Measurements from ENCODE around the gene ESYT3. TPM values are rescaled to one million over a fixed set of nuclear protein-coding genes. Genes with fewer than 3 reads are reported as not detected.
"Not testable (repeated sequence)": the region's sequence is repeated elsewhere in the genome, so short reads cannot be mapped to it uniquely, and the experiment has no call there.

The ESYT3 gene
- total RNA-seq, 2 donors from 2014 or later: 0.40 TPM; not detected in 1

GRCh38 chr3:138399766-138400165 lies 34.6 kb upstream of the ESYT3 start:
- peaks cover 5% of the 10 kb centered on the region for H3K4me1 Mint-ChIP-seq
- ATAC-seq: no peak
- H3K4me3 Mint-ChIP-seq: no peak overlapping the region
- H3K27ac Mint-ChIP-seq: no peak overlapping the region
- peaks cover 38% of the 10 kb centered on the region for H3K27me3 Mint-ChIP-seq
- no peak for DNase-seq
- H3K9me3 ChIP-seq (ENCODE audit: control insufficient read depth, low read length, poor library complexity, severe bottlenecking): no peaks in the 10 kb centered on the region
- H3K36me3 Mint-ChIP-seq (ENCODE audit: low read depth): no peaks in the 10 kb centered on the region

DNA sequence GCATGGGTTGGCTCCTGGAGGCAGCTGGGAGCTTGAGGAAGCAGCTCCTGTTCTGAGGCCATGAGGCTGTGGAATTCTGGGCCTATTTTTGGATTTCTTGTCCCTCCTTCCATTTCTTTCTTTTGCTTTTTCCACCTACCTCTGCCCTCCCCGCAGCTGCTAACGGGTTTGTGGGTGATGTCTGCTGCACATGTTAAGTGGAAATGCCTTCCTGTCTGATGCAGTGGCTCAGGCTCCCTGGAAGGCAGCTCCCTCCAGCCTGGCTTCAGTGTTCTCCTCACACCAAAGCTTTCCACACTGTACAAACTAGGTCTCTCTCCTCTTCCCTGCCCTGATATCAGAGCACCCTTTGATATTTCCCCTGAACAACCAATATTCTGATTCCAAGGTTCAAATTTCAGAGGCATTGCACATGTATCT lies 33.8 kb upstream of the ESYT3 start:
- no peaks in the 10 kb centered on the region for H3K9me3 ChIP-seq (ENCODE audit: control insufficient read depth, low read length, poor library complexity, severe bottlenecking)
- H3K27me3 Mint-ChIP-seq: peaks cover 38% of the 10 kb centered on the region
- DNase-seq (no peak), ATAC-seq (no peak)
- no peak overlapping the region for H3K4me3 Mint-ChIP-seq
- peaks cover 5% of the 10 kb centered on the region for H3K4me1 Mint-ChIP-seq
- peaks cover 2% of the 10 kb centered on the region for H3K36me3 Mint-ChIP-seq (ENCODE audit: low read depth)
- H3K27ac Mint-ChIP-seq: no peak overlapping the region

DNA sequence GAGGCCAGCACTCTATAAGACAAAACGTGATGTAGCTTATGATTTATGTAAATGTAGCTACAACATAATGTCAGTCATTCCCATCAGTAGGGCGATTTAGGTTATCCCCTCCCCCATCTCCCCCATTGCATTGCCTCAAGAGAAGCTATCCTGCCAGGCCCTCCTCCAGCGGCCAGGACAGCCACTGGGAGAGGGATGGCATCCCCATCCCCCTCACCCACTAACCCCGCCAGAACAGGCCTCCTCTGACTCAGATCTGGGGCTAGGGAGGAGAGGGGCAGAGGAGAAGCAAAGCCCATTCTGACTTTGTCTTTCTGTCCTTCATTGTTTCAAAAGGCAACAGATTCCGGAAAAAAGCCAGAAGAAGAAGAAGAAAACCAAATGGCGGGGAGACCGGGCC lies 32.6 kb upstream of the ESYT3 start:
- H3K4me3 Mint-ChIP-seq: no peak overlapping the region
- H3K27me3 Mint-ChIP-seq: peaks cover 38% of the 10 kb centered on the region
- DNase-seq (no peak), ATAC-seq (no peak)
- H3K27ac Mint-ChIP-seq: no peak overlapping the region
- peaks cover 5% of the 10 kb centered on the region for H3K4me1 Mint-ChIP-seq
- peaks cover 2% of the 10 kb centered on the region for H3K36me3 Mint-ChIP-seq (ENCODE audit: low read depth)
- H3K9me3 ChIP-seq (ENCODE audit: control insufficient read depth, low read length, poor library complexity, severe bottlenecking): no peaks in the 10 kb centered on the region

DNA sequence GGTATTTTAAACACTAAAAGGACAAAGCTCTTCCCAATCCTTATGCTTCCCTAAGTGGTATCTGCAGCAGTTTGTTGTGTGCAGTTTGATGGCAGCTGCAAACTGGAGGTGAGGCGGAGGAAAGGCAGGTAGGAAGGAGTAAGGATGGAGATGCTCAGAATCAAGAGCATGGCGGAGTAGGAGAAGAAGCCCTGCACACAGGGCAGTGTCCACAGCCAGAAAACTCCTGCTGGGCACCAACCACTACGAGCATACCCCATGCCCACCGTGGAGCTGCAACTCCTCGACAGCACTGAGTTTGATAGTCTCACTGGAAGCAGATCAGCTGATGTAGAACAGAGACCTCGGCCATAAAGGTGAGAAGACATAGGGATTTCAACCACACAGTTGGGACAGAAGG lies 30.3 kb upstream of the ESYT3 start:
- H3K4me1 Mint-ChIP-seq: peaks cover 5% of the 10 kb centered on the region
- DNase-seq (no peak), ATAC-seq (no peak)
- no peak overlapping the region for H3K4me3 Mint-ChIP-seq
- no peak overlapping the region for H3K27ac Mint-ChIP-seq
- peaks cover 4% of the 10 kb centered on the region for H3K36me3 Mint-ChIP-seq (ENCODE audit: low read depth)
- peaks cover 51% of the 10 kb centered on the region for H3K27me3 Mint-ChIP-seq
- no peaks in the 10 kb centered on the region for H3K9me3 ChIP-seq (ENCODE audit: control insufficient read depth, low read length, poor library complexity, severe bottlenecking)

GRCh38 chr3:138405001-138405400 lies 29.4 kb upstream of the ESYT3 start:
- Mint-ChIP-seq H3K4me1 (peaks cover 5% of the 10 kb centered on the region), H3K27me3 (peaks cover 48% of the 10 kb centered on the region), H3K27ac (no peak overlapping the region), H3K4me3 (no peak overlapping the region), H3K36me3 (ENCODE audit: low read depth) (peaks cover 4% of the 10 kb centered on the region)
- no peaks in the 10 kb centered on the region for H3K9me3 ChIP-seq (ENCODE audit: control insufficient read depth, low read length, poor library complexity, severe bottlenecking)
- no peak for DNase-seq
- ATAC-seq: no peak

DNA sequence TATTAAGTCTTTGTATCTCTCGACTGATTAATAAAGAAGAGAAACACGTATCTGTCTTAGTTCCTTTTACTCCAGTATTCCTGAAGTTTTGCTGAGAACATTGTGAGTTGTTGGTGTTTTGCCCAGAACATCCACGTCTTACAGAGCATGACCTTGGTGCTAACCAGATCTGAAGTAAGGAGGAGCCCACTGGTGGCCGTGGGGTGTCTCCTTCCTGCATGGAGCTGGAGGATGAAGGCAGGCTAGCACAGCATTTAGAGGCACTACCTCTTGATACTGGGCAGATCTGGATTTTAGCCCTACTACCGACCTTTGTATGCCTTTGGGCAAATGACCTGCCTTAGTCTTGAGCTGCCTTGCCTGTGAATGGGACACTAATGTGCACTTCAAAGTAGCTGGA lies 28.9 kb upstream of the ESYT3 start:
- H3K27me3 Mint-ChIP-seq: peaks cover 52% of the 10 kb centered on the region
- no peak overlapping the region for H3K4me3 Mint-ChIP-seq
- H3K9me3 ChIP-seq (ENCODE audit: control insufficient read depth, low read length, poor library complexity, severe bottlenecking): no peaks in the 10 kb centered on the region
- ATAC-seq (no peak), DNase-seq (no peak)
- H3K36me3 Mint-ChIP-seq (ENCODE audit: low read depth): peaks cover 4% of the 10 kb centered on the region
- peaks cover 5% of the 10 kb centered on the region for H3K4me1 Mint-ChIP-seq
- H3K27ac Mint-ChIP-seq: no peak overlapping the region

- no peak overlapping the region for H3K4me3 Mint-ChIP-seq
These were observed 27.8 kb upstream of the ESYT3 start for GRCh38 chr3:138406606-138407005.

DNA sequence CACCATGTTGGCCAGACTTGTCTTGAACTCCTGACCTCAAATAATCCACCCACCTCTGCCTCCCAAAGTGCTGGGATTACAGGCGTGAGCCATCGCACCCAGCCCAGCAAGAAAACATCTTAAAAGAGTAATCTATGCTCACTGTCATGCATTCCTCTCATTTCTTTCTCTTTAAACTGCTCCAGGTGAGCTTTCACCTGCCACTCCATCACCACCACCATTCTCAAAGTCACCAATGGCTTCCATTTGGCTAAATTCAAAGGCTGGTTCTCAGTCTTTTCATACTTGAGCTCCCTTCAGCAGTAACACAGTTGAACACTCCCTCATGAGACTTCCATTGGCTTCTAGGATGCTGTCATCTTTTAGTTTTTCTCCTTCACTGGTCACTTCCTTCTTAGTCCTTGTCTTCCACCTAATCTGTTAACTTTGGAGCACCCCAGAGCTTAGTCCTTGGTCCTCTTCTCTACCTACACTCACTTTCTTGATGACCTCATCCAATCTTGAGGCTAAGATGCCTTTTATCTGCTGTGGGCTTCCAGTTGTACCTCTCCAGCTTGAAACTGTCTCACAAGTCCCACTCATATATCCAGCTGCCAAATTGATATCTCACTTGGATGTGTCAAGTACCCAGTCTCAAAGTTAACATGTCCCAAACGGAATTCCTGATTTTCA lies 27.0 kb upstream of the ESYT3 start:
- Mint-ChIP-seq H3K27me3 (peaks cover 40% of the 10 kb centered on the region), H3K27ac (no peak overlapping the region), H3K36me3 (ENCODE audit: low read depth) (peaks cover 4% of the 10 kb centered on the region), H3K4me3 (no peak overlapping the region), H3K4me1 (peaks cover 3% of the 10 kb centered on the region)
- H3K9me3 ChIP-seq (ENCODE audit: control insufficient read depth, low read length, poor library complexity, severe bottlenecking): no peaks in the 10 kb centered on the region
- DNase-seq: no peak
- no peak for ATAC-seq

More at GRCh38 chr3:138406606-138407005, 27.8 kb upstream of the ESYT3 start:
- H3K27me3 Mint-ChIP-seq: peaks cover 44% of the 10 kb centered on the region
- no peaks in the 10 kb centered on the region for H3K9me3 ChIP-seq (ENCODE audit: control insufficient read depth, low read length, poor library complexity, severe bottlenecking)
- DNase-seq (no peak), ATAC-seq (no peak)
- H3K27ac Mint-ChIP-seq: no peak overlapping the region
- H3K36me3 Mint-ChIP-seq (ENCODE audit: low read depth): peaks cover 4% of the 10 kb centered on the region
- H3K4me1 Mint-ChIP-seq: peaks cover 3% of the 10 kb centered on the region

DNA sequence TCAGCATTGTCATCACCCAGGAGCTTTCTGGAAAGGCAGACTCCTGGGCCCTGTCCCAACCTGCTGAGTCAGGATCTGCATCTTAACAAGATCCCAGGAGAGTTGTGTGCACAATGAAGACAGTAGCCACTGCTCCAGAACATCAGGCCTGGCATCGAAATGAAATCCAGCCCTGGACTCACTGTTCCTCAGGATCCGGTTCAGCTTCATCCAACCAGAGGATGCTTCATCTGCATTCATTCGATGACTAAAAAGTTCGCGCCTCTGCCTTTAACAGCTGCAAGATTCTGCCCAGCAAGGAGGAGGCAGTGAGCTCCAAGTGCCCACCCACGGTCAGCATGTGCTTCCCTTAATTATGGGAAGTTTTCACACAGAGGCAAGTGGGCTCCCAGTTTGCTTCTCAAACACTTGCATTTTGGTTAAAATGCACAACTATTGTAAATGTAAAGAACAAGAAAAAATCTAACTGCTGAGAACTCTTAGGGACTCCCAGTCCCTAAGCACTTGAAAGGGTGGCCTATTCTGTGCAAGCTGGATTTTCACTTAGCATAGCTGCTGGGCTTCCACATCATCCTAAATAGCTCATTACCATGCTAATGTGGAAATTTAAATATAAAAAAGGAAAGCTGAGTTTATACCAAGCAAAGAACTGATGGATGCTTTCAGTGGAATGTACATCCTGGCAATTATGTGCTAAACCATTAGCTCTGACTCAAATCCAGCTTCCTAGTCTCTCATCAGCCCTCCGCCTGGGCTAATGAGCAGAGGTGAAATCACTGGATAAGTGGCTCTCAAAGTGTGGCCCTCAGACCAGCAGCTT lies 25.5 kb upstream of the ESYT3 start:
- Mint-ChIP-seq H3K4me1 (peaks cover 2% of the 10 kb centered on the region), H3K27me3 (peaks cover 52% of the 10 kb centered on the region), H3K36me3 (ENCODE audit: low read depth) (peaks cover 4% of the 10 kb centered on the region), H3K4me3 (no peak overlapping the region), H3K27ac (no peak overlapping the region)
- DNase-seq (no peak), ATAC-seq (no peak)
- no peaks in the 10 kb centered on the region for H3K9me3 ChIP-seq (ENCODE audit: control insufficient read depth, low read length, poor library complexity, severe bottlenecking)

DNA sequence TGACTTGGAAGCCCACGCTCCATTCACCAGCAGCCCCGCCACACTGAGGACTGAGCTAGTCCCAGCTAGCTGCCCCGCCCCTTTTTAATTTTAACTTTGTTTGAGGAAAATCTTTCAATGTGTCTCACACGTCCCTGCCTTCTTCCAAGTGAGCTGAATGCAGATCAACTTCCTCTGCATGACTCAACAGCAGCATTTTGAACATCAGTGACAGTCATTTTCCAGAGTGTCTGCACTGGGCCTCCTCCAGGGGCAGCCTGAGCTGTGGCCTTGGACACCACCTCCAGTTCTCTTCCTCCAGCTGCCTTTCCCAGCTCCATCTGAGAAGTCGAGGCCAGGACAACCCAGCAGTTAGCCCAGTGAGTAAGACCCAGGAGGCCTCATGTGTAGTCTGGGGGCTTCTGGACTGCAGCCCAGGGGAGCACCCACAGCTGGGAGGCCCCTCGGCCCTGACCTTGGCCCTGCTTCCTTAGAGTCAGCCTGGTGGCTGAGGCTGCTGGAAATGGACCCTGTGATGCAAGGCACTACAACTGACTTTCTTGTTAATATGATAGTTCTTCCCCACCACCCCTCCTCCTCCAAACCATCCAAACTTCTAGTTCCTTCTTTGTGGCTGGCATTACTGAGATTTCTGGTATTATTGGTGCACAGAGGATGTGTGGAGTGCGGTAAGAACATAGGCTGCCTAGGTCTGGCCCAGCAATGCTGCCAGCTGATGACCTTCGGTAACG lies 21.4 kb upstream of the ESYT3 start:
- H3K27ac Mint-ChIP-seq: no peak overlapping the region
- H3K9me3 ChIP-seq (ENCODE audit: control insufficient read depth, low read length, poor library complexity, severe bottlenecking): no peaks in the 10 kb centered on the region
- no peak for DNase-seq
- no peak for ATAC-seq
- no peak overlapping the region for H3K4me3 Mint-ChIP-seq
- peaks cover 10% of the 10 kb centered on the region for H3K4me1 Mint-ChIP-seq
- peaks cover 1% of the 10 kb centered on the region for H3K36me3 Mint-ChIP-seq (ENCODE audit: low read depth)
- H3K27me3 Mint-ChIP-seq: peaks cover 52% of the 10 kb centered on the region

- peaks cover 10% of the 10 kb centered on the region for H3K4me1 Mint-ChIP-seq
- not testable (repeated sequence) for H3K36me3 Mint-ChIP-seq (ENCODE audit: low read depth); ATAC-seq; DNase-seq; H3K9me3 ChIP-seq (ENCODE audit: control insufficient read depth, low read length, poor library complexity, severe bottlenecking); H3K27ac Mint-ChIP-seq; H3K4me3 Mint-ChIP-seq
- H3K27me3 Mint-ChIP-seq: peaks cover 48% of the 10 kb centered on the region
These were observed 18.2 kb upstream of the ESYT3 start for GRCh38 chr3:138416236-138416635.

DNA sequence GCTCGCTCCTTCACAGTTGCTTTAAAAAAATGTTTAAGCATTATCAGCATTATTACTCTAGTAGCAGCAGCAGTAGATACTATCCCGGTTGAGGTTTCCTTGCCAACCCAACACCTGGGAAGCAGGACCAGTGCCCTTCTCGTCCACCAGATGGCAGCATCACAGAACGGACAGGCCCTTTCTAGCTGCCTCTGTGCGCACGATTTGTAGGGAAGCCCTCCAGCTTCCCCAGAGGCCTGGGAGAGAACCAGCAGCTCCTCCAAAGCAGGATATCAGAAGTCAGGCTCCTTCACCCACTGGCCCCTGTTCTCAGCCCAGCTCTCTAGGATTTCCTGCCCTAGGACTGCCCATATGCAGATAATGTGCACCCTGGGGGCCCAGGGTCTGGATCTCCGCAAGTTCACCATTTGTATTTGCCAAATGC lies 16.8 kb upstream of the ESYT3 start:
- no peaks in the 10 kb centered on the region for H3K36me3 Mint-ChIP-seq (ENCODE audit: low read depth)
- peaks cover 10% of the 10 kb centered on the region for H3K4me1 Mint-ChIP-seq
- no peak overlapping the region for H3K27ac Mint-ChIP-seq
- no peaks in the 10 kb centered on the region for H3K9me3 ChIP-seq (ENCODE audit: control insufficient read depth, low read length, poor library complexity, severe bottlenecking)
- no peak overlapping the region for H3K4me3 Mint-ChIP-seq
- ATAC-seq (peak; percentile 80), DNase-seq (peak; percentile 20 to 49 (median 25))
- peaks cover 48% of the 10 kb centered on the region for H3K27me3 Mint-ChIP-seq

DNA sequence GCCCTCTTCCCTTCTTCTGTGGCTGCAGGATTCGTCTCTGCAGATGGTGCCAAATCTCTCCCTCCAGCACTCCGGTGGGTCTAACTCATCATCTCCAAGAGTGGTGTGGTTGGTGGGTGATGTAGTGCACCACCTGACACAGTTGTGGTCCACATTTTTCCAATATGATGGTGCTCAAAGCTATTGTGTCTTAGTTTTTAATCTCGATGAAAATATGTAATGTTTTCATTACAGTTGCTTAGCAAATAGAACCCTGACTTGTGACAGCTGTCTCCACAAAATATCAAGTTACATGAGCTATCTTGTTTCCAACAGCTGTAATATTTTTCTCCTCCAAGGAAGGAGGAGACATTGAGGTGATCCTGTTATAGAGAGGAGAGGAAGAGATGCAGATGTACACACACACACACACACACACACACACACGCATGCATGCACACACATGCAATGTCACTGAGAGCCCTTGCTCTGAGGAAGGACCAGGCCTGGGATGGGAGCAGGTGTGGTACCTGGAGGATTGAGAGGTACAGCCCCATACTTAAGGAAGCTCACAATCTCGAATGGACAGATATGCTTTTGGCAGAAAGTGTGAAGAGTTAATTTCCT lies 15.7 kb upstream of the ESYT3 start:
- no peaks in the 10 kb centered on the region for H3K9me3 ChIP-seq (ENCODE audit: control insufficient read depth, low read length, poor library complexity, severe bottlenecking)
- DNase-seq: no peak
- no peak overlapping the region for H3K4me3 Mint-ChIP-seq
- no peak overlapping the region for H3K27ac Mint-ChIP-seq
- ATAC-seq: no peak
- H3K27me3 Mint-ChIP-seq: peaks cover 38% of the 10 kb centered on the region
- H3K36me3 Mint-ChIP-seq (ENCODE audit: low read depth): no peaks in the 10 kb centered on the region
- H3K4me1 Mint-ChIP-seq: peaks cover 10% of the 10 kb centered on the region

Measured in T-helper 17 cell (primary cell).